ENCODE results near the gene BTNL9.

- TF ChIP-seq CTCF (IDR thresholded peaks at IDR 0.05) (no peak), POLR2A (IDR thresholded peaks at IDR 0.05) (no peak)
These were observed 41.9 kb downstream of the BTNL9 start for GRCh38 chr5:181081989-181082388.
